Measurements from ENCODE around the gene LIX1L. TPM values are rescaled to one million over a fixed set of nuclear protein-coding genes. Genes with fewer than 3 reads are reported as not detected.

LIX1L gene
- total RNA-seq, 1 experiment from 2014 or later, result 12.4 TPM

DNA sequence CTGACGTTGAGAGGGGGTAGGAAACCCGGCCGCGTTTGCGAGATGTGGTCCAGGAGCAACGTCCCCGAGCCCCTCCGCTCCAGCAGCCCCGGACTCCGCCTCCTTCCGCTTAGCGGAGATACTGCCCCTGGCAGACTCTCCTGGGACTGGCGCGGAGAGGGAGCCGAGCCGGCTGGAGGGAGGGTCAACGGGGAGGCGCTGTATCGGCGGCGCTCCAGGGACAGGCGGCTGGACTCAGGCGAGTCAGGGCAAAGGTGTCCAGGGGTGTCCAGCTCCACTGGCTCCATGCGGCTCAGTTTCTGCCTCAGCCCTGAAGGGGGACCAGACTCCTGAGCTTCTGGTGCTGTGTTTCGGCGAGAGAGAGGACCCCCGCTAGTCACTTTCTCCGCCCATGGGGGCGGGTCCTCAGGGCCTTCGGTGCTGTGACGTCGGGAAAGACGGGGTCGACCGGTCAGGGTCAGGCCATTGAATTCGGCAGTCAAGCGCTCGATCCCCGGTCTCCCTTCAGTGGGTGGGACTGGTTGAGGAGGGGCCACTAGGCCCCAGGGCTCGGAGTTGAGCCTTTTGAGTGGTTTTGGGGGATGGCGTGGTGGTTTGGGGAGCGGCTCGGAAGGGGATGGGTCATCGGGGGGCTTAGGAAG lies 2.8 kb upstream of the LIX1L start:
- POLR2A ChIA-PET, result no interaction called here
- no peaks in the 10 kb centered on the region for H3K9me2 ChIP-seq (ENCODE audit: insufficient read depth)
- H3K4me2 ChIP-seq (ENCODE audit: low read length), result no peak overlapping the region
- no peaks in the 10 kb centered on the region for H3K27me3 ChIP-seq (ENCODE audit: insufficient read depth, low read length)
- no peaks in the 10 kb centered on the region for H3K9me3 ChIP-seq (ENCODE audit: control insufficient read depth in 1 of 2, insufficient read depth in 1 of 2, low read depth in 1 of 2, low read length in 2 of 2)
- no peak for TF ChIP-seq CBX3 (IDR thresholded peaks at IDR 0.05; ENCODE audit: low read depth)
- BruUV-seq (replicated peaks), result no TSS peak
- no peak overlapping the region for H3K9ac ChIP-seq (ENCODE audit: low read length)
- RAD21 ChIA-PET (ENCODE audit: low non-redundant PET in 1 of 2, low total read pairs in 2 of 2, uncharacterized antibody in 2 of 2, unreplicated experiment in 2 of 2), result no interaction called here
- peaks cover 27 to 45% of the 10 kb centered on the region in 2 experiments for H3K4me1 ChIP-seq (ENCODE audit: control insufficient read depth in 1 of 2, insufficient read depth in 2 of 2, low read length in 2 of 2)
- intact Hi-C loops (cut with micrococcal nuclease), result loop anchor here (5.0 kb wide), 1 partner anchor 43 kb away; the partner anchor contains the start of gene PEX11B
- no peak overlapping the region for H2AFZ ChIP-seq (ENCODE audit: low read depth, low read length, poor library complexity, severe bottlenecking)
- no peaks in the 10 kb centered on the region for H3K79me2 ChIP-seq (ENCODE audit: insufficient read depth, low read length)
- H3K36me3 ChIP-seq (ENCODE audit: control insufficient read depth in 1 of 2, insufficient read depth in 2 of 2, low read length in 2 of 2), result no peaks in the 10 kb centered on the region
- no peaks in the 10 kb centered on the region for H4K20me1 ChIP-seq (ENCODE audit: insufficient read depth)
- no peak overlapping the region for H3K4me3 ChIP-seq (replicated peaks in 1 of 2; ENCODE audit: low read depth in 1 of 2, low read length in 2 of 2)
- DNase-seq (ENCODE audit: low read depth, low spot score), result no peak
- CTCF ChIA-PET, result no interaction called here
- no peak overlapping the region for H3K27ac ChIP-seq (ENCODE audit: low read depth, low read length)
- no peak for ATAC-seq

GRCh38 chr1:145959957-145960467 lies 2.2 kb upstream of the LIX1L start:
- Histone ChIP-seq H2AFZ (ENCODE audit: low read depth, low read length, poor library complexity, severe bottlenecking) (no peak overlapping the region), H3K9me3 (ENCODE audit: control insufficient read depth in 1 of 2, insufficient read depth in 1 of 2, low read depth in 1 of 2, low read length in 2 of 2) (no peaks in the 10 kb centered on the region), H3K36me3 (ENCODE audit: control insufficient read depth in 1 of 2, insufficient read depth in 2 of 2, low read length in 2 of 2) (no peaks in the 10 kb centered on the region), H3K27me3 (ENCODE audit: insufficient read depth, low read length) (no peaks in the 10 kb centered on the region), H4K20me1 (ENCODE audit: insufficient read depth) (no peaks in the 10 kb centered on the region), H3K4me2 (ENCODE audit: low read length) (no peak overlapping the region), H3K9ac (ENCODE audit: low read length) (no peak overlapping the region), H3K4me3 (replicated peaks in 1 of 2; ENCODE audit: low read depth in 1 of 2, low read length in 2 of 2) (no peak overlapping the region), H3K79me2 (ENCODE audit: insufficient read depth, low read length) (no peaks in the 10 kb centered on the region), H3K4me1 (ENCODE audit: control insufficient read depth in 1 of 2, insufficient read depth in 2 of 2, low read length in 2 of 2) (peaks cover 27 to 45% of the 10 kb centered on the region in 2 experiments), H3K27ac (ENCODE audit: low read depth, low read length) (no peak overlapping the region), H3K9me2 (ENCODE audit: insufficient read depth) (no peaks in the 10 kb centered on the region)
- intact Hi-C loops (cut with micrococcal nuclease), result loop anchor here (5.0 kb wide), 1 partner anchor 43 kb away; the partner anchor contains the start of gene PEX11B
- ChIA-PET POLR2A (no interaction called here), RAD21 (ENCODE audit: low non-redundant PET in 1 of 2, low total read pairs in 2 of 2, uncharacterized antibody in 2 of 2, unreplicated experiment in 2 of 2) (no interaction called here), CTCF (no interaction called here)
- no TSS peak for BruUV-seq (replicated peaks)
- ATAC-seq, result no peak
- DNase-seq (ENCODE audit: low read depth, low spot score), result no peak
- TF ChIP-seq EZH2 (IDR thresholded peaks at IDR 0.05), result no peak

Data from HCT116 (cell line).